ENCODE measurements around the gene MTHFD2L. TPM values are rescaled to one million over a fixed set of nuclear protein-coding genes. Genes with fewer than 3 reads are reported as not detected.

The MTHFD2L gene
- total RNA-seq, 1 donor from 2014 or later = 11.0 TPM

DNA sequence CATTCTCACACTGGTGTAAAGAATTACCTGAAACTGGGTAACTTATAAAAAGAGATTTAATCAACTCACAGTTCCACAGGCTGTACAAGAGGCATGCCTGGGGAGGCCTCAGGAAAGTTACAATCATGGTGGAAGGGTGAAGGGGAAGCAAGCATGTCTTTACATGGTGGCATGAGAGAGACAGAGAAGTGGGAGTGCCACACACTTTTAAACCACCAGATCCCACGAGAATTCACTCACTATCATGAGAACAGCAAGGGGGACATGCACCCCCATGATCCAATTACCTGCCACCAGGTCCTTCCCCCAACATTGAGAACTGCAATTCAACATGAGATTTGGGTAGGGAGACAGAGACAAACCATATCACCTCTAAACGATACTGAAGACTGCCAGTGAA lies 173.3 kb downstream of the MTHFD2L start:
- Histone ChIP-seq H3K9me3 (no peaks in the 10 kb centered on the region), H3K4me3 (no peak overlapping the region), H3K27me3 (ENCODE audit: low read depth) (no peaks in the 10 kb centered on the region), H3K27ac (no peak overlapping the region), H3K36me3 (no peaks in the 10 kb centered on the region), H3K4me1 (no peaks in the 10 kb centered on the region)
- TF ChIP-seq CTCF (IDR thresholded peaks at IDR 0.05) = no peak
- no peak for DNase-seq
- intact Hi-C loops (cut with DNase I) = no loop called here
- ATAC-seq = no peak

DNA sequence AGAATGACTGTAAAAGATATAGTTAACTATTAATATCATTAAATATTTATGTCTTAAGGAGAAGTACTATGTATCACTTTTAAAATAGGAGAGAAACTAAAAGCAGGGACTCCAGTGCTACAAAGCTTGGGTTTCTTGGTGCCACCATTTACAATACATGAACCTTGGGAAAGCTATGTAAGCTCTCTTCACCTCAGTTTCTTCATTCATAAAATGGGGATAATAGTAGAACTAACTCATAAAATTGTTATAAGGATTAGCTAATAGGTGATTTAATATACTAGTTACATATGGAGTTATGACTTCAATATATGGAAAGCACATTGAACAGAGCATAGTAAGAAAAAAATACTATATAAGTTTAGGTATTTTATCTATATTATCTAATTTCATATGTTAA lies 174.0 kb downstream of the MTHFD2L start:
- no peak for ATAC-seq
- no peak for TF ChIP-seq CTCF (IDR thresholded peaks at IDR 0.05)
- intact Hi-C loops (cut with DNase I) = no loop called here

DNA sequence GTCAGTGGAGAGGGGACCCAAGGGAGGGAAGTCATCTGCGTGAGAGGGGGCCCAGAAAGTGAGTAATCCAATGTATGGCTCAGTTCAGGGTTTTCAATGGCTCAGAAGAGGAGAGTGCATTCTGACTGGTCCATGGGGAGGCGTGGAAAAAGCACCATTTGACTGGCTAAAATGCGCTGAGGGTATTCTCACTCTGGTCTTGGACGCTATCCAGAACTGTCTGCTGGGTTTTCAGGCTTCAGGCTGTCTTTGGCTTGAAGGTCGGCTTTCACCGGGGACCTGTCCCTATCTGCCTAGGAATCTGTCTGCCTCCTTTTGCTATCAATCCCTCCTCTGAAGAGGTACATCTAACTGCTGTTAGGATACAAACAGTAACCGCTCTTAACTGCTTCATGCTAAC lies 176.7 kb downstream of the MTHFD2L start:
- intact Hi-C loops (cut with DNase I) = no loop called here

More for the DNA sequence above, 174.0 kb downstream of the MTHFD2L start:
- Histone ChIP-seq H3K27ac (no peak overlapping the region), H3K4me3 (no peak overlapping the region), H3K4me1 (no peaks in the 10 kb centered on the region), H3K36me3 (no peaks in the 10 kb centered on the region), H3K27me3 (ENCODE audit: low read depth) (no peaks in the 10 kb centered on the region), H3K9me3 (no peaks in the 10 kb centered on the region)
- no peak for DNase-seq

GRCh38 chr4:74335341-74336021 lies 177.6 kb downstream of the MTHFD2L start:
- no peaks in the 10 kb centered on the region for H3K36me3 ChIP-seq
- no peaks in the 10 kb centered on the region for H3K9me3 ChIP-seq
- no peak for DNase-seq
- no peak for TF ChIP-seq CTCF (IDR thresholded peaks at IDR 0.05)
- no peaks in the 10 kb centered on the region for H3K4me1 ChIP-seq
- H3K27me3 ChIP-seq (ENCODE audit: low read depth) = no peaks in the 10 kb centered on the region
- no peak overlapping the region for H3K27ac ChIP-seq
- ATAC-seq = peak; percentile 19 to 28
- intact Hi-C loops (cut with DNase I) = no loop called here
- no peak overlapping the region for H3K4me3 ChIP-seq

More for the DNA sequence above, 176.7 kb downstream of the MTHFD2L start:
- Histone ChIP-seq H3K4me3 (no peak overlapping the region), H3K27me3 (ENCODE audit: low read depth) (no peaks in the 10 kb centered on the region), H3K36me3 (no peaks in the 10 kb centered on the region), H3K27ac (no peak overlapping the region), H3K4me1 (no peaks in the 10 kb centered on the region), H3K9me3 (no peaks in the 10 kb centered on the region)
- DNase-seq (no peak), ATAC-seq (no peak)
- TF ChIP-seq CTCF (IDR thresholded peaks at IDR 0.05) = no peak

DNA sequence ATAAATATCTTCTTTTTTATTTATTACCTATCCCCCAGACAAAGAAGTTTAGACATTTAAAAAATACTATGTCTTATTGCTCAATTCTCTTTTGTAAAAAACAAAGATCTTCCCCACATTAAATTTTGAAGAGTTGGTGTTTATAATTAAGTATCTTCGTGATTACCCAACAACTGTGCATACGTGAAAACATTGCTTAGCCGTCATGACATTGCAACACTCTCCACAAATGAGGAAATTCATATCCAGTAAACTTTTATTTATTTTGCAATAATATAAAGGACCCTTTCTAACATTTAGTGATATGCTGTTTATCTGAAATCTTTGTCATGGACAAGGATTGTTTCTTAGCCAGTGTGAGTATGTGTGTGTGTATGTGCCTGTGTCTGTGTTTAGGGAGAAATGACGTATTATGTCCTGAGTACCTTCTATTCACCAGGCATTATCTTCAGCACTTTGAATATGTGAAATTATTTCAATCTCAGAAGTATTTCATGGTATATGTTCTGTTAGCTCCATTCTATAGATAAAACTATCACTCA lies 180.9 kb downstream of the MTHFD2L start:
- no peaks in the 10 kb centered on the region for H3K4me1 ChIP-seq
- H3K27ac ChIP-seq = no peak overlapping the region
- peak in 1 of 2 donors; percentile 27 for ATAC-seq
- intact Hi-C loops (cut with DNase I) = no loop called here
- no peak overlapping the region for H3K4me3 ChIP-seq
- DNase-seq = no peak
- no peak for TF ChIP-seq CTCF (IDR thresholded peaks at IDR 0.05)
- no peaks in the 10 kb centered on the region for H3K27me3 ChIP-seq (ENCODE audit: low read depth)
- no peaks in the 10 kb centered on the region for H3K36me3 ChIP-seq
- peaks cover 3% of the 10 kb centered on the region for H3K9me3 ChIP-seq

All from lower lobe of right lung (tissue), 2 donors.